Hepatocyte (in vitro differentiated cells): ENCODE results near the gene KCTD11.

ENCODE experiments used
- CTCF ChIP-seq: fragments of 200-600 bp; sonication (generic); IDR thresholded peaks from 2 replicates; pipeline ENCODE4 v1.5.1; 2016; ENCODE audit warnings: antibody characterized with exemption, mild to moderate bottlenecking; ENCODE audit not compliant: poor library complexity
- EZH2 ChIP-seq: fragments of 200-600 bp; sonication (generic); IDR thresholded peaks from 2 replicates; pipeline ENCODE4 v1.6.1; 2016; ENCODE audit warnings: antibody characterized with exemption, mild to moderate bottlenecking, borderline replicate concordance
- EZH2phosphoT487 ChIP-seq: fragments of 200-600 bp; sonication (generic); IDR thresholded peaks from one replicate; pipeline ENCODE4 v1.6.1; 2018; ENCODE audit warnings: antibody characterized with exemption, mild to moderate bottlenecking, low read depth, moderate library complexity; ENCODE audit not compliant: unreplicated experiment, severe bottlenecking

- no peak for TF ChIP-seq CTCF
- TF ChIP-seq EZH2phosphoT487: no peak
- no peak for TF ChIP-seq EZH2
Observed at GRCh38 chr17:7336240-7337175, 15.5 kb upstream of the KCTD11 start, which contains the start of gene ACAP1.
